ENCODE results near the gene SETBP1.

DNA sequence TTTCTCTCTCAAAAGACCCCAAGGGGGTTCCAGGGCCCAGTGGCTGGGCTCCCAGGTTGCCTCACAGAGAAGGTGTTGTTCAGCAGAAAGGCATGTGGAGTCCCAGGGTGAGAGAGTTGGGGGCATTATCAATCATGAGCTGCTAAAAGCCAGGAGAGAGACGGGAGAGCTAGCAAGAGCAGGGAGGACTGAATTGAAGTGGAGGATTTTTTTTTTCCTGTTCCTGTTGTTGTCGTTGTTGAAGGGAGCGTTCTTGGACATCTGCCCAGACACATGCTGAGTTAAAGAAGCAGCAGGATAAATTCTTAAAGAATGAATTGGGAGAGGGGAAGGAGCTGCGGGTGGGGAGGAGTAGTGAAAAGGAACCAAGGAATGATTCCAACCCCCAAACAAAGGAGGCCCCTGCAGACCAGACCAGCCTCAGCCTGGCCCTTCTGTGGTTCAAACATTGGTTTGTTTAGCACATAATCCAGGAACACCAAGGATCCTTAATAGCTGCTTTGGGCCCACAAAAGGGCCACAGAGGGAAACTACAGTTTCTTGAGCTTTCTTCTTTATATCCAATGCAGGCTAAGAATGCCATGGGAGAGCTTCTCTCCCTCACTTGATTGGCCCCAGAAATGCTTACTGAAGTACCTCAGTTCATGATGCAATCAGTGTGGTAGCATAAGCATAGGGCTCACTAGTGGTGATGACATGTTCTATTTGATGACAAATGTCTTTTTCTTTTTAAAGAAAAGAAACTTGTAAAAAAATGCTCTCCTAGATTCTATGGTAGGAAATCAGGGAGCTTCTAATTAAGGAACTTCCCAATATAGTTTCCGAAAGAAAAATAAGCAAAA, 146.0 kb downstream of the SETBP1 start:
- TF ChIP-seq EP300 (IDR thresholded peaks at IDR 0.05; ENCODE audit: low read depth): no peak
- peak in 2 of 3 donors; percentile 35 to 37 for TF ChIP-seq POLR2AphosphoS5 (IDR thresholded peaks at IDR 0.05)
